HG03066 (cell line): ENCODE data around the gene RAD23A.
"Not testable (repeated sequence)": the region's sequence is repeated elsewhere in the genome, so short reads cannot be mapped to it uniquely, and the experiment has no call there.

Experiments
- ATAC-seq: cut with Tn5 transposase; IDR thresholded peaks from one replicate; pipeline ENCODE4 v1.9.1; 2021; ENCODE audit warnings: low read depth; ENCODE audit not compliant: unreplicated experiment

Gene RAD23A

DNA sequence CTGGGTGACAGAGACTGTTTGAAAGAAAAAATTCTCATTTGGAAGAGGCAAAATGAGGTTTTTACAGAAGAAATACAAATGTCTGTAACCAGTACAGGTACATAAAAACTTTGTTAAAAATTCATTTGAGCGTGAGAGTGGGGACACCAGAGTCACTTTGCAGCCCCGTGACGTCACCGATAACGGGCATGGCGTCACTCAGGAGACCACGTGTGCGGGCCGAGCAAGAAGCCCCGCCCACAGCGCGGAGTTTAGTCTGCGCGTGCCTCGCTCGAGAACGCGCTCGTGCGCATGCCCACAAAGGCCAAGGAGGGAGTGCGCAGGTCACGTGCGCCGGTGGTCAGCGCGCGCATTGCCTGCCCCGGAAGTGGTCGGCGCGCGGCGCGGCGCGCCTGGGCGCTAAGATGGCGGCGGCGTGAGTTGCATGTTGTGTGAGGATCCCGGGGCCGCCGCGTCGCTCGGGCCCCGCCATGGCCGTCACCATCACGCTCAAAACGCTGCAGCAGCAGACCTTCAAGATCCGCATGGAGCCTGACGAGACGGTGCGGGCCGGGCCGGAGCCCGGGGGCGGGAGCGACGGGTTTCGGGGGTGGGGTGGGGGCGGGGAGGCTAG, at the start of gene RAD23A:
TSS of gene RAD23A (plus strand) at position 384 of the 613 bp plus-strand sequence. CDS start at position 471, 87 bp downstream.
- no peak for ATAC-seq

DNA sequence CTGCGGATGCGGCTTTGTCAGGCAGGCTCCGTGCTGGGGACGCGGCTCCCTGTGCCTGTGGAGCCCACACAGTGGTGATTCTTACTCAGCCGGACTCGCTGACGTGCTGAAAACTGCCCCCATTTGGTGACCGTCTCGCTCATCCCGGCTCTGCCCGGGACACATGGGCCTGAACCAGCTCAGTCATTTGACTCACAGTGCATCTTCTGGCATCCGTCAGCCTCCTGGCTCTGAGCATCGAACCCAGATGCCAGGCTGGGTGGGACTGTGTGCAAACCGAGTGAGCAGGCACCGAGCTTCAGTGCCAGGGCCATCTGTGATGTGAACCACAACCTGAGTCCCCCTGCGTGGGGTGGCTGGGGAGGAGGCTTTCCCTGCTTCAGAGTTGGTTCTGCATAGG, 49.2 kb upstream of the RAD23A start:
- no peak for ATAC-seq

DNA sequence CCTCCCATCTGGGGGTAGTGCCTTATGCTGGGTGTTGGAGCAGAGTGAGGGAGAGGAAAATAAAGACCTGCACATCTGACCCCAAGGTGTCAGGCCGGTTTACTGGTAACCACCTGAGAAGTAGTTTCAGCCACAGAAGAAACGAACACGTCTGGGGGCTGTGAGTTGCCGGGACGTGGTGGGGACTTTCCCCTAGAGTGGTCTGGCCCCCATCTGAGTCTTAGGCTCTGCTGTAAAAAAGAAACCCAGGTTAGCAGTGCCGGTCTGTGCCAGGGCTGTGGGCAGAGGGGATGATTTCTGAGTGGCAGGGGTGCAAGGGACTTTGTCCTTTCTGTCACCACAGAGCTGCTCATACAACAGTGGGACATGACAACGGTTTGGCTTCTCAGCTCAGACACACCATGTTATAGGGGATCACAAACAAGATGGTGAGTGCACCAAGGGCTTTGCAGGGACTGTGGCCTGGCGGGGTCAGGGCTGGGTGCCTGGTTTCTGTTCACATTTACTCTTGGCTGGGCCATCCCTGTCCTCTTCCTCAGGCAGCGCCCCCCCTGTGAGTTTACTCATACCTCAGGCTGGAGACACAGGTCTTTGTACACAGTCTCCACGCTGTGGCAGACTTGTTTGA, 45.7 kb upstream of the RAD23A start:
- peak; percentile 75 for ATAC-seq

- ATAC-seq, result no peak
These were observed 38.5 kb upstream of the RAD23A start for GRCh38 chr19:12907166-12907565.

GRCh38 chr19:12912571-12912970, 33.1 kb upstream of the RAD23A start:
- no peak for ATAC-seq

- no peak for ATAC-seq
These were observed 32.6 kb upstream of the RAD23A start for GRCh38 chr19:12913011-12913561.

GRCh38 chr19:12913851-12914690, 31.6 kb upstream of the RAD23A start:
- no peak for ATAC-seq

- not testable (repeated sequence) for ATAC-seq
These were observed 29.8 kb upstream of the RAD23A start for GRCh38 chr19:12915860-12916259.

DNA sequence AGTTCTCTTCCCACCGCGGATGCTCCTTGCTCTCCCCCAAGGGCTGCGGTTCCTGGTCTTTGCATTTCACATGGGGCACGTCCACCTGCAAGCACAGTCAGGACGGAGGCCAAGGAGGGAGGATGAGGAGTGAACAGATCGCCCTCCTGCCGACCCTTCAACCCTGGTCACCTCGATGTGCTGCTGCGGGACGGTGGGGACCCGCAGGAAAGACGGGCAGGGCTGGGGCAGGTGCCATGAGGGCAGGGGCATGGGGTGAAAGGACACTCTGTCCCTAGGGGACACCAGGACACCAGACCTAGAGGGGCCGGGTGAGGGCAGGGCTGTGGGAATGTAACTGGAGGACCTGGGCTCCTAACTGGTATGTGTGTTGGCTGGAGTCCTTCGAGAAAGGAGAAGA, 27.4 kb upstream of the RAD23A start:
- no peak for ATAC-seq

DNA sequence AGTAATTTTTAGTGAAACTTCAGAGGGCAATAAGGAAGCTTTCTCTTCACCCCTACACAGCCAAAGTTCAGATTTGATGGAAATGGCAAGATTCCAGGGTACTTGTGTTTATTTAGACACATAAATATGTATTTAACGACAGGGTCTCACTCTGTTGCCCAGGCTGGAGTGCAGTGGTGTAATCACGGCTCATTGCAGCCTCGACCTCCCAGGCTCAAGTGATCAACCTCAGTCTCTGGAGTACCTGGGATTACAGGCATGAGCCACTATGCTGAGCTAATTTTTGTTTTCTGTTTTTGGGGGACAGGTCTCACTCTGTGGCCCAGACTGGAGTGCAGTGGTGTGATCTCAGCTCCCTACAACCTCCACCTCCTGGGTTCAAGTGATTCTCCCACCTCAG, 24.6 kb upstream of the RAD23A start:
- no peak for ATAC-seq

DNA sequence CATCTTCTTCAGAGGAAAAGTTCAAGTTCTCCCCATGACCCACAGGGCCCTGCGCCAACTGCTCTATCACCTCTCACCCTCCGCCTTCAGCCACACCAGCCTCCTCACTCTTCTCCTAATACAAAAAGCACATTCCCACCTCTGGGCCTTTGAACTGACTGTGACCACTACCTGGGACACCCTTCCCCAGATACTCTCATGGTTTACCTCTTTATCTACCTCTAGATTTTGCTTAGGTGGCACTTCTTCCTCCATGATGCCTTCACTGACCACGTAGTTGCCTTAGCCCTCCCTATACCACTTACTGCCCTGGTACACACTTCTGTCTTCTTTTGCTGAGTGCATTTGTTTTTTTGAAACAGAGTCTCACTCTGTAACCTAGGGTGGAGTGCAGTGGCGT, 22.7 kb upstream of the RAD23A start:
- ATAC-seq, result no peak

GRCh38 chr19:12924621-12925310, 20.9 kb upstream of the RAD23A start:
- no peak for ATAC-seq

DNA sequence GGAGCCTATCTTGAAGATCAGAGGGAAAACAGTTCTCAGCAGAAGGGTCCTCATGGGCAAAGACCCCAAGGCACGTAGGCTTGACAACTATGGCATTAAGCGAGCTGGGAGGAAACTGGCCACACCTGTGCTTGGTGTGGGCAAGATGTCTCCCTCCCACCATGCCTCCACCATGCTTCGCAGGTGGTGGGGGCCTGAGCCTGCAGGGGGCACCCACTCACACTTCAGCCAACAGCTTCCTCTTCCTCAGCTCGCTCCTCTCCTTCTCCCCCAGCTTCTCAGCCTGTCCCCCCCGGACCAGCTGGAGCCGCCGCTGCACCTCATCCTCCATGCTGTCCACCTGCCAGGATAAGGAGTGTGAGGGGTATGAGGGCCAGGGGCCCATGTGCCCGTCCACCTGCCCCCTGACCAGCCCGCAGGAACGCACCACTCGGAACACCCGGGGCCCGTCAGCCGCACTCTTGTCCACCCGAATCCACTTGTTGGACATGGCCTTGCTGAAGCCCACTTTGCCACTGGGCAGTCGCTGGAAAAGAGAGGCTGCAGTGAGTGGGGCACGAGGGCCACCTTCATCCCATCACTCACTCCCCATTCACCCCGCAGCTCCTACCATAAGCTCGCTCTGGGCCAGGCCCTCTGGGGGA, 15.5 kb upstream of the RAD23A start:
- no peak for ATAC-seq

- no peak for ATAC-seq
These were observed 13.0 kb upstream of the RAD23A start for GRCh38 chr19:12932392-12933286.

GRCh38 chr19:12933287-12934072, 12.2 kb upstream of the RAD23A start, which contains the start of gene FARSA:
TSS of gene FARSA (minus strand) at chr19:12933711. CDS start at chr19:12933696, 15 bp downstream.
- ATAC-seq, result no peak

DNA sequence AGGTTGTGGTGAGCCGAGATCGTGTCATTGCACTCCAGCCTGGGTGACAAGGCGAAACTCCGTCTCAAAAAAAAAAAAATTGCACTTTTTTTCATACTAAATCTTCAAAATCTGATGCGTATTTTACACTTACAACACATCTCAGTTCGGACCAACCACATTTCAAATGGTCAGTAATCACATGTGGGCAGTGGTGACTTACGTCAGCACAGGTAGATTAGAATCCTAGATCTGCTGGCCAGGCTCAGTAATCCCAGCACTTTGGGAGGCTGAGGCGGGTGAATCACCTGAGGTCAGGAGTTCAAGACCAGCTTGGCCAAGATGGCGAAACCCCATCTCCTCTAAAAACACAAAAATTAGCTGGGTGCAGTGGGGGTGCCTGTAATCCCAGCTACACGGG, 10.6 kb upstream of the RAD23A start:
- ATAC-seq, result no peak

GRCh38 chr19:12936582-12936981, 9.1 kb upstream of the RAD23A start:
- no peak for ATAC-seq
